Measurements from ENCODE around the gene MEGF6.

DNA sequence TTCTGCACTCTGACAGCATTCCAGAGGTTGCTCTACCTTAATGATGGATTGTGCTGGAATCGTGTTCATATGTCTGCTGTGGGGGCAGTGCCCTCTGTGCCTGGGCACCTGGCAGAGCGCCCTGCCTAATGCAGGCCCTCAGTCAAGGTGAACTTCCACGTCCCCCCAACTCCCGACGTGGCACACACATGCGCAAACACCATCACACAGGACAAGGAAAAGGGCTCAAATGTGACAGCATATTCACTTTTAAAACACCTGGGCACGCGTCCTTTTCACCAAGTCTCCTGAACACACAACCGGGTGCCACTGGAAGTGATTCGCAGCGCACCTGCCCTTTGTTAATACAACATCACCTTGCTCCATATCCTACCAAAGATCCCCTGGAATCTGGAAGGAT is 25.2 kb upstream of the MEGF6 start:
- TF ChIP-seq, protein P1, sequence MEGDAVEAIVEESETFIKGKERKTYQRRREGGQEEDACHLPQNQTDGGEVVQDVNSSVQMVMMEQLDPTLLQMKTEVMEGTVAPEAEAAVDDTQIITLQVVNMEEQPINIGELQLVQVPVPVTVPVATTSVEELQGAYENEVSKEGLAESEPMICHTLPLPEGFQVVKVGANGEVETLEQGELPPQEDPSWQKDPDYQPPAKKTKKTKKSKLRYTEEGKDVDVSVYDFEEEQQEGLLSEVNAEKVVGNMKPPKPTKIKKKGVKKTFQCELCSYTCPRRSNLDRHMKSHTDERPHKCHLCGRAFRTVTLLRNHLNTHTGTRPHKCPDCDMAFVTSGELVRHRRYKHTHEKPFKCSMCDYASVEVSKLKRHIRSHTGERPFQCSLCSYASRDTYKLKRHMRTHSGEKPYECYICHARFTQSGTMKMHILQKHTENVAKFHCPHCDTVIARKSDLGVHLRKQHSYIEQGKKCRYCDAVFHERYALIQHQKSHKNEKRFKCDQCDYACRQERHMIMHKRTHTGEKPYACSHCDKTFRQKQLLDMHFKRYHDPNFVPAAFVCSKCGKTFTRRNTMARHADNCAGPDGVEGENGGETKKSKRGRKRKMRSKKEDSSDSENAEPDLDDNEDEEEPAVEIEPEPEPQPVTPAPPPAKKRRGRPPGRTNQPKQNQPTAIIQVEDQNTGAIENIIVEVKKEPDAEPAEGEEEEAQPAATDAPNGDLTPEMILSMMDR (IDR thresholded peaks at IDR 0.05; ENCODE audit: low read depth, low read length): no peak
- no peak for TF ChIP-seq EZH2phosphoT487 (IDR thresholded peaks at IDR 0.05; ENCODE audit: low read depth)

Measured in OCI-LY3 (cell line).